ENCODE results near the gene MTHFD2.

The MTHFD2 gene

DNA sequence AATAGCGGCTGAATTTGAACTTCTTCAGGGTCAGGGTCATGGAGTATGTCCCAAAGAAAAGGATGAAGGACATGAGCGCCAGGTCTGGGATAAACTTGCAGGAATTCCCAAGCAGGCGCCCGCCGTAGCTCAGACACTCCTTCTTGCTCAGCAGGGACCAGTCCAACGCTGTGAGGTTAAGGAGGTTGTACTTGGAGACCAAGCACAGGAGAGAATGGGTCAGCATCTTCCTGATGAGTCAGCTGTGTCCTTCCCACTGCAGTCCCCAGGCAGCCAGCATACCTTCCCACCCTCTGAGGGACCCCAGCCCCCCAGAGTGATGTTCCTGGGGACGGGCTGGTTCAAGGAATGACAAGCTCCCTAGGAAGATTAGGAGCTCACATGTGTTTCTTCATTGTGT, 40.9 kb downstream of the MTHFD2 start:
- no peaks in the 10 kb centered on the region for H3K4me1 ChIP-seq (ENCODE audit: control insufficient read depth, insufficient read depth, low read length)
- no peak overlapping the region for H3K4me3 ChIP-seq (ENCODE audit: low read length)
- H3K9ac ChIP-seq (ENCODE audit: low read length): no peak overlapping the region
- H3K27me3 ChIP-seq (ENCODE audit: control insufficient read depth, insufficient read depth, low read length): no peaks in the 10 kb centered on the region
- no peak overlapping the region for H3K27ac ChIP-seq (ENCODE audit: low read depth, low read length)
- no peaks in the 10 kb centered on the region for H3K36me3 ChIP-seq (ENCODE audit: control insufficient read depth, insufficient read depth, low read length)

DNA sequence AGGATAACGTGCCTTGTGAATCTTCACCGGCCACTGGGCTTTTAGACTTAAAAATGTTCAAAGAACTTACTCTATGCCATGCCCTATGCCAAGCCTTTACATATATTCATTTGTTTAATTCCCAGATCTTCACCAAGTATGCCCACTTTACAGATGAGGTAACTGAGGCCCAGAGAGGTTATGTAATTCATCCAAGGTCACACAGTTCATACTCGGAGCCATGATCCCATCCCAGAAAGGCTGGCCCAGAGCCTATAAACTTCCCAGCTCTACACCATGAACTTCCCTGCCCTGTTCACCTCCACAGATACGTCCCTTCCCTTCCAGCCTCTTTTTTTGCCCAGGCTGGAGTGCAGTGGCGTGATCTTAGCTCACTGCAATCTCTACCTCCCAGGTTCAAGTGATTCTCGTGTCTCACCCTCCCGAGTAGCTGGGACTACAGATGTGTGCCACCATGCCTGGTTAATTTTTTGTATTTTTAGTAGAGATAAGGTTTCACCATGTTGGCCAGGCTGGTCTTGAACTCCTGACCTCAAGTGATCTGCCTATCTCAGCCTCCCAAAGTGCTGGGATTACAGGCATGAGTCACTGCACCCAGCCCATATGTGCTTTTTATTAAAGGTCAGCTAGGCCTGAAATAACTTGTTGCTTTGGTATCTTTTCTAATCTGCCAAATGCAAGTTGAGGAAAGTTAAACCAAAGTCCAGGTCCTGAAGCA, 44.1 kb downstream of the MTHFD2 start:
- Histone ChIP-seq H3K36me3 (ENCODE audit: control insufficient read depth, insufficient read depth, low read length) (no peaks in the 10 kb centered on the region), H3K4me1 (ENCODE audit: control insufficient read depth, insufficient read depth, low read length) (no peaks in the 10 kb centered on the region), H3K27me3 (ENCODE audit: control insufficient read depth, insufficient read depth, low read length) (no peaks in the 10 kb centered on the region), H3K9ac (ENCODE audit: low read length) (no peak overlapping the region), H3K27ac (ENCODE audit: low read depth, low read length) (no peak overlapping the region), H3K4me3 (ENCODE audit: low read length) (no peak overlapping the region)

DNA sequence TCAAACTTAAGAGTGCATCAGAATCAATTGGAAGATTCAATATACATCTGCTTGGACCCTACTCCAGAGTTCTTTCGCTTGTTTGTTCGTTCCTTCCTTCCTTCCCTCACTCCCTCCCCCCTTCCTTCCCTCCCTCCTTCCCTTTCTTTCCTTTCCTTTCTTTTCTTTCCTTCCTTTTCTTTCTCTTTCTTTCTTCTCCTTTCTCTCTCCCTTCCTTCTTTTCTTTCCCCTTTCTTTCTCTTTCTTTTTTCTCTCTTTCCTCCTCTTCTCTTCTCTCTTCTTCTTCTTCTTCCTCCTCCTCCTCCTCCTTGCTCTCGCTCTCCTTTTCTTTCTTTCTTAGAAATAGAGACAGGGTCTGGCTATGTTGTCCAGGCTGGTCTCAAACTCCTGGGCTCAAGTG, 45.9 kb downstream of the MTHFD2 start:
- no peaks in the 10 kb centered on the region for H3K36me3 ChIP-seq (ENCODE audit: control insufficient read depth, insufficient read depth, low read length)
- no peaks in the 10 kb centered on the region for H3K4me1 ChIP-seq (ENCODE audit: control insufficient read depth, insufficient read depth, low read length)
- no peak overlapping the region for H3K27ac ChIP-seq (ENCODE audit: low read depth, low read length)
- no peak overlapping the region for H3K9ac ChIP-seq (ENCODE audit: low read length)
- H3K4me3 ChIP-seq (ENCODE audit: low read length): no peak overlapping the region
- no peaks in the 10 kb centered on the region for H3K27me3 ChIP-seq (ENCODE audit: control insufficient read depth, insufficient read depth, low read length)

DNA sequence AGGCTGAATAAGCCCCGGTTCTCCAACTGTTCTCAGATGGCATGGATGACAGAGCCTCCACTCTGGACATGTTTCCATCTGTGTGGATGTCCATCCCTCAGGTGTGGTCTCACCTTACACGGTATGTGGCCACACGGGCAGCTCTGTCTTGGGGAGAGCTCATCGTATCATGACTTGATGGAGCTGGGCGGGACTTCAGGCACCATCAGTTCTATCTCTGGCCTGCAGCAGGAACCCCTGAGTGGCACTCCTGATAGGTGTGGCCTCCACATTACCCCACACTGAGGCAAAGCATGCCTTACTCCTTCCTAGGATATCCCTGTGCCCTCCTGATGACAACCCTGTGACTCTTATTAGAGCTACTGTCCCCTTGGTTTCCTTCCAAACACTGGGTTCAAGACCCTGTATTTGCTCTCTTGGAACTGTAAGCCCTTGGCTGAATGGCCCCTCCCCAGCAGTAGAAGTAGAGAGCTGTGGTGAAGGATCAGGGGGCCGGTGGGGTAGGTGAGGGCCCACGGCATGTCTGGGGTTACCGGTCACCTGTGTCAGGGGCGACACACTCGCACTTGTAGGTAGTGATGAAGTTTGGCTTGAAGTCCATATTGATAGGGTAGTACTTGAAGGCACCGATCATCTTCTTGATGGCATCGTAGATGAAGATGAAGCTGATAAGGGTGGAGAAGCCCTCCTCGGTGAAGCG, 48.2 kb downstream of the MTHFD2 start:
- Histone ChIP-seq H3K4me1 (ENCODE audit: control insufficient read depth, insufficient read depth, low read length) (no peaks in the 10 kb centered on the region), H3K36me3 (ENCODE audit: control insufficient read depth, insufficient read depth, low read length) (no peaks in the 10 kb centered on the region), H3K4me3 (ENCODE audit: low read length) (no peak overlapping the region), H3K27ac (ENCODE audit: low read depth, low read length) (no peak overlapping the region), H3K27me3 (ENCODE audit: control insufficient read depth, insufficient read depth, low read length) (no peaks in the 10 kb centered on the region), H3K9ac (ENCODE audit: low read length) (no peak overlapping the region)

DNA sequence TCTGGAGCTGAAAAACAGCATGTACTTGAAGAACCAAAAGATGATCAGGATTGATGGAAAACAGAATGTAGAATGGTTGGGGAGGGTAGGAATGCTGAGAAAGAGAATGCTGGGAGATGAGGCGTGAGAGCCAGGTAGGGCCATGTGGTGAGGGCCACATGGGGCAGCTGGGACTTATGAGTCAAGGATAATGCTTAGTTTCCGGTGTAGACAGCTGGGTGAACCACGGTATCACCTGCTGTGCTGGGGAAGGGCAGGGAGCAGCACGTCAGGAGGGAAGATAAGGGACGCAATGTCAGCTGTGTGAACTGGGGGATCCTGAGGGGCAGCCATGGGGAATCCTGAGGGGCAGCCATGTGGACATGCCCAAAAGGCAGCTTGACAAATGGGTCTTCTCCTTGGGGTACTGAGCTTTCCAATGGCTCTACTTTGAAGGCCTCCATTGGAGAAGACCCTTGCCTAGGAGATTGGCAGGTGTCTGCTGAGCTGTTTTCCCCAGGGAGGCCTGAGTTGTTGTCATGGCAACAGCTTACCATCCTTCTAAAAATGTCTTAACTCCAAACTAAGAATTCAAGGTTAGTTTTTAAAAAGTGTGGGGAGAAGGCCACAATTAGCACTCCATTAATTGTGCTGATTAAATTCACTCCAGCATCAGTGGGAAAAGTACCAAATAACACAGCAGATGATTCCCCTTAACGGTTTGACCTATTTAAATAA, 51.1 kb downstream of the MTHFD2 start:
- Histone ChIP-seq H3K9ac (ENCODE audit: low read length) (no peak overlapping the region), H3K4me3 (ENCODE audit: low read length) (no peak overlapping the region), H3K4me1 (ENCODE audit: control insufficient read depth, insufficient read depth, low read length) (no peaks in the 10 kb centered on the region), H3K27me3 (ENCODE audit: control insufficient read depth, insufficient read depth, low read length) (no peaks in the 10 kb centered on the region), H3K27ac (ENCODE audit: low read depth, low read length) (no peak overlapping the region), H3K36me3 (ENCODE audit: control insufficient read depth, insufficient read depth, low read length) (no peaks in the 10 kb centered on the region)

DNA sequence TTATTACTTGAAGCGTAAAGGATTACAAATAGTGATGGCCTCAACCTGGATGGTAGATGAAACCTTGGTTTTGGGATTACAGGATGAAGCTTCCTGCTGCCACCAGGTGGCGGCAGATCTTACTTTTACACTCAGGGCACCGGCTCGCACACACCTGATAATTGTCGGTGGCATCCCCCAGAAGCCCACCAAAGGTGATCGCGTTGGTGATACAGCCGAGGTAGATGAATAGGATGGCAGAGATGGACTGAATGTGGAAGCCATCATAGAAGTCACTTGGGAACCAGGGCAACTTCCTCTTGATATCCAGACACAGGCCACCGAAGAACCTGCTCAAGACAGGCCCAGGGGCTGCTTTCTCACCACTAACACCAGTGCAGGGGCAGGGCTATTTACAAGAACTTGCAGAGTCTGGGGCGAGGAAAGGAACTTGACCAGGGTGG, 51.8 kb downstream of the MTHFD2 start:
- Histone ChIP-seq H3K27me3 (ENCODE audit: control insufficient read depth, insufficient read depth, low read length) (no peaks in the 10 kb centered on the region), H3K27ac (ENCODE audit: low read depth, low read length) (no peak overlapping the region), H3K36me3 (ENCODE audit: control insufficient read depth, insufficient read depth, low read length) (no peaks in the 10 kb centered on the region), H3K9ac (ENCODE audit: low read length) (no peak overlapping the region), H3K4me1 (ENCODE audit: control insufficient read depth, insufficient read depth, low read length) (no peaks in the 10 kb centered on the region), H3K4me3 (ENCODE audit: low read length) (no peak overlapping the region)

DNA sequence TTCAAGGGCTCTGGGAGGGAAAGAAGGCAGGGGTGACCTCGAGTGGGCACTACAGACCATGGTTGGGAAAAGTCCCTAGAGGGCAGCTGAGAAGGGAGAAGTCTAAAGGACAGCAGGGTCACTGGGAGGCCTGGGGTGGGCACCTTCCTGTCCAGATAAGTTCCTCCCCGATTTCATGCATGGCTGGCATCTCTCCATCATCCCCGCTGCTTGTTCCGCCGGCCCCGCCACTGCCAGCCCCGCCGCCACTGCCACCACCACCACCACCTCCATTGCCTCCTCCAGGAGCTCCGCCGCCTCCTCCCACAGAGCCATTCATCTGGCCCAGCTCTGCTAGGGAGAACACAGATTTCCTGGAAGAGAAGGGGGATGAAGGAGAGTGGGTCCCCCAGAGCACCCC, 53.6 kb downstream of the MTHFD2 start:
- Histone ChIP-seq H3K27ac (ENCODE audit: low read depth, low read length) (no peak overlapping the region), H3K4me1 (ENCODE audit: control insufficient read depth, insufficient read depth, low read length) (no peaks in the 10 kb centered on the region), H3K36me3 (ENCODE audit: control insufficient read depth, insufficient read depth, low read length) (no peaks in the 10 kb centered on the region), H3K9ac (ENCODE audit: low read length) (no peak overlapping the region), H3K4me3 (ENCODE audit: low read length) (no peak overlapping the region), H3K27me3 (ENCODE audit: control insufficient read depth, insufficient read depth, low read length) (no peaks in the 10 kb centered on the region)

DNA sequence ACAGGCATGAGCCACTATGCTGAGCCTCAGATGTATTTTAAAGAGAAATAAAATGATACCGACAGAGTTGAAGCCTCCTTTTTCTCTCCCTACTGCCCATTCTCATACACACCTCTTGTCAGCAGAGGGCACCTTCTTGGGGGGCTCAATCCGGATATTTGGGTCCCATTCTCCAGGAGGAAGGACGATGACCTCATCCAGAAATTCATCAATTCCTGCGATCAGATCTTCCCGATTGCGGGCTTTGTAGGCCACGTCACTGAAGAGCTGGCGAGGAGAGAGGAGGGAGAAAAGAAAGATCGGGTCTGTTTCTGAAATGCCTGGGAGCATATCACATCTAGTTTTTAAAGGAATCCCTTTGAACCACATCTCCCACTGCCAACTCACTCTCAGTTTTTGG, 54.4 kb downstream of the MTHFD2 start:
- Histone ChIP-seq H3K9ac (ENCODE audit: low read length) (no peak overlapping the region), H3K27ac (ENCODE audit: low read depth, low read length) (no peak overlapping the region), H3K36me3 (ENCODE audit: control insufficient read depth, insufficient read depth, low read length) (no peaks in the 10 kb centered on the region), H3K4me3 (ENCODE audit: low read length) (no peak overlapping the region), H3K4me1 (ENCODE audit: control insufficient read depth, insufficient read depth, low read length) (no peaks in the 10 kb centered on the region), H3K27me3 (ENCODE audit: control insufficient read depth, insufficient read depth, low read length) (no peaks in the 10 kb centered on the region)

DNA sequence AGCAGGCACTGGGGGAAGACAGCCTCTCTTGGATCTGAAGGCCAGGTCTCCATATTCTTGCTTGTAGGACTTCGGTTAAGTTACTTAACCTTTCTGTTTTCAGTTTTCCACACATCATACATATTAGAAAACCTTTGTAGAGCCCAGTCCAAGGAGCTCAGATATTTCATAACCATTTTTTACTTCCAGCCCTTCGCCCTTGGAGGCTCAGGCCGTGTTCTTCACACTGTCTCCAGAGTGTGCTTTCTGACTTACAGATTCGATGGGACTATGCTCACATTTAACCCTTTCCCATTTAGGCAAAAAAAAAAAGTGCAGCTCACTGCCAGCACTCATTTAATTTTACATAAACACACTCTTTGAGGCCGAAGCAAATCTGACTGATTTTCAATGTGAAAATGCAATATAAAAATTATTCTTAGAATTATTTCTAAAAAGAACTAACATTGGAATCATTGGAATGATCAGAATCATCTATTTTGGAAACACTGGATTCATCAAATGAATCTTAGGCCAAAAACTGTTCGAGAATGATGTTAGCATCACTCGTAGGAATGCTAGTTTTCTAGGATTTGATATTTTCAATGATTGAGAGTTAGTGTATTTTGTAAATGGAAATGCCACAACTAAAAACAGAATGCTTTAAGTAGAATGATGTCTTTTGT, 55.0 kb downstream of the MTHFD2 start:
- H3K36me3 ChIP-seq (ENCODE audit: control insufficient read depth, insufficient read depth, low read length): no peaks in the 10 kb centered on the region
- H3K9ac ChIP-seq (ENCODE audit: low read length): no peak overlapping the region
- no peaks in the 10 kb centered on the region for H3K4me1 ChIP-seq (ENCODE audit: control insufficient read depth, insufficient read depth, low read length)
- no peaks in the 10 kb centered on the region for H3K27me3 ChIP-seq (ENCODE audit: control insufficient read depth, insufficient read depth, low read length)
- H3K4me3 ChIP-seq (ENCODE audit: low read length): no peak overlapping the region
- H3K27ac ChIP-seq (ENCODE audit: low read depth, low read length): no peak overlapping the region

DNA sequence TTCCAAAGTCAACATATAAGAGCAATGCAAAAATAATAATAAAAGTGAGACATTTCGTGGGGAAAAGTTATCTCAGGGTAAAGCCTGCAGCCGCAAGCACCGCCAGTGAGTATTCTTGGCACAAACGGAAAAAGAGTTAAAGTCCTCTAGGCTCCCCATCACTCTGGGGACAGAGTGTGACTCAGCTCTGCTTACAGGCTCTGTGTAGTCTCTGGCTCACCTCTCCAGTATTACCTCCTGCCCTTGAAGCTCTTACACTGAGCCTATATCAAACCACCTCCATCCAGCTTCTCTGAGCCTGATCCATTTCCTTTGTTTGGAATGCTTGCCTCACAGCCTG, 55.5 kb downstream of the MTHFD2 start:
- Histone ChIP-seq H3K4me1 (ENCODE audit: control insufficient read depth, insufficient read depth, low read length) (no peaks in the 10 kb centered on the region), H3K4me3 (ENCODE audit: low read length) (no peak overlapping the region), H3K36me3 (ENCODE audit: control insufficient read depth, insufficient read depth, low read length) (no peaks in the 10 kb centered on the region), H3K27ac (ENCODE audit: low read depth, low read length) (no peak overlapping the region), H3K9ac (ENCODE audit: low read length) (no peak overlapping the region), H3K27me3 (ENCODE audit: control insufficient read depth, insufficient read depth, low read length) (no peaks in the 10 kb centered on the region)

DNA sequence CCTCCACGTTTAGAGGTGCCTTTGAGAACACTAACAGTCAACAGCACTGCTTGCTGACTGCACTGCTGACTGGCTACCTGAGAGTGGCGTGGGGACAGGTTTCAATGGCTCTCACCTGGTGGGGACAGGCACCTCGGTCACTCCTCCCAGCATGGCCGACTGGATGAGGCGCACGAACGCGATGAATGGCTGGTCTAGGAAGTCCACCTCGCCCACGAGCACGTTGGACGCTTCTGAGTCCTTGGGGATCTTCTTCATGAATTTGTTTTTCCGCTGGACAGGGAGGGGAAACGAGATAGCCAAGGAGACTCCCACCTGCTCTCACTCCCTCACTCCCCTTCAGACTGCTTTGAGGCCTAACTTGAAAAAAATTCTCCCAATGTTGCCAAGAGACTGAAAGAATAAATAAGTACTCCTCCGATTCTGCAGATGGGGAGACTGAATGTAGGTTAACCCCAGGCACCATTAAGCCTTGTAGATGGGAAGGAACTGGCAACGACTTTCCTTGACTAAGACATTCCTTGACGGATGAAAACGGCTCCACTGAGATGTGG, 57.3 kb downstream of the MTHFD2 start:
- Histone ChIP-seq H3K27ac (ENCODE audit: low read depth, low read length) (no peak overlapping the region), H3K36me3 (ENCODE audit: control insufficient read depth, insufficient read depth, low read length) (no peaks in the 10 kb centered on the region), H3K27me3 (ENCODE audit: control insufficient read depth, insufficient read depth, low read length) (no peaks in the 10 kb centered on the region), H3K9ac (ENCODE audit: low read length) (no peak overlapping the region), H3K4me3 (ENCODE audit: low read length) (no peak overlapping the region), H3K4me1 (ENCODE audit: control insufficient read depth, insufficient read depth, low read length) (no peaks in the 10 kb centered on the region)

DNA sequence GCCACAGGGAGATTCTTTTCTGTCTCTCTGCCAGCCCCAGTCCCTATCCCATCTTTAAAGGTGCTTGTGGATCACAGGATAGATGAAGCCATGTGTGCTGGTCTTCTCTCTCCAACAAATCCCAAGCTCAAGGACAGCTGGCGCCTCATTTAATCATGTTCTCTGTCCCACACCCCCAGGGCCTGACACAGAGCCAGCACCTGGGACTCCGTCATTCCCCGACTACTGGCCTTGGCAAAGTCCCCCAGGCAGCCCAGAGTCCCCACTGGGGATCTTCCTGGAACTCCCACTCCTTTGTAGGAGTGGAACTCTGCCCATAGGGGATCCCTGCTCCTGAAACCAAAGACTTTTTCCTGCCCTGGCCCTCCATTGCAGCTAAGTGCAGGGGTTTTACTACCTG, 60.8 kb downstream of the MTHFD2 start:
- Histone ChIP-seq H3K27ac (ENCODE audit: low read depth, low read length) (no peak overlapping the region), H3K4me3 (ENCODE audit: low read length) (no peak overlapping the region), H3K4me1 (ENCODE audit: control insufficient read depth, insufficient read depth, low read length) (no peaks in the 10 kb centered on the region), H3K27me3 (ENCODE audit: control insufficient read depth, insufficient read depth, low read length) (no peaks in the 10 kb centered on the region), H3K9ac (ENCODE audit: low read length) (no peak overlapping the region), H3K36me3 (ENCODE audit: control insufficient read depth, insufficient read depth, low read length) (no peaks in the 10 kb centered on the region)
